Measurements from ENCODE around the gene PTPRD.

The PTPRD gene

DNA sequence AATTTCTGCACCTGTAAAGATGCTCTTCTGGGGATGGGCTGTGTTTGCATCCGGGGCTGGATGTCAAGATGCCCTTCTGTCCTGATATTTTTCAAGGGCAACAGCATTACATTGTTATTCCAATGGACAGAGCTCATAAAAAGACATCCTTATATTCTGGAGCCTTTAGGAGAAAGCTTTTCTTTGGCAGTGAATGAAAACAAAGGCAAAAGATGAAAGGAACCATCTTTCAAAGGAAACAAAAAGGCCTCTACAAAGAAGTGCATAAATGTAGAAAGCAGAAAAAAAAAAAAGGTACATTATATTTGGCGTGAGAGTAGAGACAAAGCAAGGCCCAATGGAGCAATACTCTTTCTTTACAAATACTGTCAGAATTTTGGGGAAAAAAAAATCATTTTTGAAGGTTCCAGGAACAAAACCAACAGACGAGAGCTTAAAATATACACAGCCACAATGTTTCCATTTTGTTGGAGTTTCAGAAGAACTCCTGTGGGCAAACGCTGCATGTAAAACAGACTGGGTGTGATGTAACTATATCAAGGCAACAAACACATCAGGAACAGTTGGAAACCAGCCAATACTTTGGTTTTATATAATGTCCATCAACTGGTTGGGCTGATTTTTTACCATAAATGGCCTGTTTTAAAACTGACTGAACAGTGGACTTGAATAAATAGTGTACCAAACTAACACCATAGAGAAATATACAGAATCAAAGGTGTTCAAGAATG lies 1927.7 kb downstream of the PTPRD start:
- peak in 1 of 2 experiments; percentile 4 for DNase-seq (ENCODE audit: low read depth in 2 of 2)

DNA sequence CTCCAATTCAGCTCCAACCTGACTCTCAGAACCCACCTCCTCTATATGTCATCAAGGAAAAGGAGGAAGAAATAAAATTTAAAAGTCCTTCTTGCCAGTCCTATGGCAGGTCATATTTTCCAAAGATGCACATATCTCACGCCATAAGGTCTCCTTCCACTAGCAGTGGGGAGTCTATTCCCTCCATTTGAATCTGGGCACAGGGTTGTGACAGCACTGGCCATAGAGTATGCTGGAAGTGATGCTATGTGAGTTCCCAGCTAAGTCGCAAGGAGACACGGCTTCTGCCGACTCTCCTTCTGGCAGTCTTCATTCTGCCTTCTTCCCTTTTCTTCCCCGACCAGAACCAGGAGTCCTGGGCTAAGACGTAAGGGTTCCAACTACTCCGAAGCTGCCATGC lies 1929.3 kb downstream of the PTPRD start:
- no peak for DNase-seq (ENCODE audit: low read depth in 2 of 2)

DNA sequence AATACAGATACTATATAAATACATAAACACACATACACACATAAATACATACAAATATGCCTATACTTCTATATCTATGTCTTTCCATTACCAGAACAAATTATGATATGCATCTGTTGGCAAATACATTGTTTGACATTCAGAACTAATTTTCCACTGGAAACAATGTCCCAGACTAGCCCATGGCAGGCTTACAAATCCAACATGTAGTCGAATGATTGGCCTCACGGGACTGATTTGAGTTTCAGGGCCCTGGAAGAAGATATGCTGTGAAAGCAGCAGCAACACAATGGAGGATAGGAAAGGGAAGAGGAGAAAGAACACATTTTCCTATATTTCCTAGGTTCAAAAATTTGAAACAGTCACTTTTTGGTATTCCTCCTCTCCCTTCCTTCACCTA lies 1932.1 kb downstream of the PTPRD start:
- DNase-seq (ENCODE audit: low read depth in 2 of 2): no peak

DNA sequence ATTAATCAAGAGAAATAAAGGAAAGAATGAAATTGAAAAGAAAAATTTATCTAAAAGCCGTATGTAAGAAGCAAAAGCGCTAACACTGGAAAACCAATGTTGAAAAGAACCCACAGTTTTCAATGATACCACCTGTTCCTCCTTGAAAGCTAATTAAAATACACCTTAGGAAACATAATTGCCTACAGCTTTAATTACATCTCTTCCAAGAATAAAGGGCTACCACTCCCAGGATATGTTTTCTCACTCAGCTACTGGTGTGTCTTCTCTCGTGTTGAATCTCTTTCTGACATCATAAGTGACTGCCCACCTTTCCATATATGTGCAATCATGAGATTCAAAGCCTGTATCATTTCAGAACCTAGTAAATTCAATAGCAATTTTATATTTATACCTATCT lies 1932.6 kb downstream of the PTPRD start:
- no peak for DNase-seq (ENCODE audit: low read depth in 2 of 2)

DNA sequence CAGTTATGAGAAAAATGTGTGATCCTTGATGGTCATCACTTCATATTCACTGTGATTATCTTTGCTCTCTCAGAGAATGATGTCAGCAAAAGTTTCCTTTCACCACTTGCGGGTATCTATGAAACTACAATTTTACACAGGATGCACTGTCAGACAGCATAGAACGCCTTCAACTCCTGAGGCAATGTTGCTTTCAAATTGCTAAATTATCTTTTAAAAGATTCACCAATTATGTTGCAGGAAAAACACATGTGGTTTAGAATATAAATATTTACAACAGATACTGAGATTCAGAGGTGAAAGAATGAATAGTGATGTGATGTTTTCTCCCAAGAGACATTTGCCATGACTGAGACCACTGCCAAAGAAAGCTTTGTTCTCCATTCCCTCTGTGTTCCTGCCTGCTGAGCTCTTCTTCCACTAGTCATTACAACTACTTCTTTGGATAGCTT lies 1933.4 kb downstream of the PTPRD start:
- DNase-seq (ENCODE audit: low read depth in 2 of 2): peak in 1 of 2 experiments; percentile 20

DNA sequence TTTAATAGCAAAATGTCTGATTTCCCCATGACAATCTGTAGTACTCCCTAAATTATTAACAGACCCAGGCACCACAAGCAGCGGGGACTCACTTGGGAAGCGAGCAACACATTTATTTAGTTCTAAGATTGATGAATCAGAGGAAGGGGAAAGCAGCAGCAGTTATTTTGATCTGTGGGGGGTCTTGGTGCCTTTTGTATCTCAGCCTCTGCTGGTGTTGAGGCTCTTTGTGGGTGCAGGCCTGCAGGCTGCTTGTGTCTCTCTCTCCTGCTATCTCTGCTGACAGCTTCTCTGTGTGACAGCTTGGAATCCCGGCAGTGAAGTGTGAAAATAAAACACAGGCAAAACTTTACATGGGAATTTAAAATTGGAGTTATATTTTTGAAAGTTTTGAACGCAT lies 1935.1 kb downstream of the PTPRD start:
- peak in 1 of 2 experiments; percentile 6 for DNase-seq (ENCODE audit: low read depth in 2 of 2)

DNA sequence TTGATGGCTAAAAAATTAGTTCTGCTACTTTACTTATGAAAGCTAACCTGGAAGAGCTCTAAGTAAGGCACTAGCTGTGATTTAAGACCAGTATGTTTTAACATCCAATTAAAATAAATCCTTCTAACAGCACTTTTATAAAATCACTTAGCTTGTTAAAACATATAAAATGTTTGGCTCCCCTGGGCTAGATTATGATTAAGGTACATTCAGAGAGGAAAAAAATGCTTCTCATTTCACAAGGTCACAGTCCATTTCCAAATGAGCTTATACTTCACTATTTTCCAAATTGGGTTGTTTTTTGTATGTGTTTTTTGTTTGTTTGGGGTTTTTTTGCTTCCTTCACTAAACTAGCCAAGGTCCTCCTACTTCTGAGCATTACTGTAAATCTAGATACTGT lies 1938.3 kb downstream of the PTPRD start:
- no peak for DNase-seq (ENCODE audit: low read depth in 2 of 2)

DNA sequence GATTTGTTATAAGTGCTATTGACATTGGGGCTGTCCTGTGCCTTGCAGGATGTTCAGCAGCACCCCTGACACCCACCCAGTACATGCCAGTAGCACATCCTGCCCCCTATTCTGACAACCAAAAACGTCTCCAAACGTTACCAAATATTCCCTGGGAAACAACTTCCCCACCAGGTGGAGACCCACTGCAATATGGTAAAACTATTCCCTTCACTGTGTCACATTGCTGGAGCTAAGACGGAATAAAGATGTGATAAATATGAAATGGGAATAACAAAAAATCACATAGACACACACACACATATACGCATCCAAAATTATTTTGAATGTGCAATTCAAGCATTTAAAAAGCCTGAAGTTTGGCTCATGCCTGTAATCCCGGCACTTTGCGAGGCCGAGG lies 1939.0 kb downstream of the PTPRD start:
- DNase-seq (ENCODE audit: low read depth in 2 of 2): no peak

DNA sequence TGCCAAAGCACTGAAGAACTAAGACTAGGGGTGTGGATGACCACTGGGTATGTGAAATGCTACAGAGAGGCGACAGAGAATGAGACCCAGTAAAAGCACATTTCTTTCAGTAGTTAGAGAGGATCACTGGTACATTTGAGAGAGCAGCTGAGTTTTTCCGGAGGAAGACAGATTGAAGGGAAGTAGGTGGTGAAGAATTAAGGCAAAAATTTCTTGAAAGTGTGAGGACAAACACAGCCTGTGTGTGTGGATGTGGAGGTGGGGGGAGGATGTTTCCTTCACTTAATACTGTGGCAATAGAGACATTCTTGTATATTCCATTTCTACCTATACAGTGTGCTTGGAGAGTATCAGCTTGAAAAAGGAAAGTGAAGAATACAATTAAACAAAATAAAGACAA lies 1942.1 kb downstream of the PTPRD start:
- no peak for DNase-seq (ENCODE audit: low read depth in 2 of 2)

DNA sequence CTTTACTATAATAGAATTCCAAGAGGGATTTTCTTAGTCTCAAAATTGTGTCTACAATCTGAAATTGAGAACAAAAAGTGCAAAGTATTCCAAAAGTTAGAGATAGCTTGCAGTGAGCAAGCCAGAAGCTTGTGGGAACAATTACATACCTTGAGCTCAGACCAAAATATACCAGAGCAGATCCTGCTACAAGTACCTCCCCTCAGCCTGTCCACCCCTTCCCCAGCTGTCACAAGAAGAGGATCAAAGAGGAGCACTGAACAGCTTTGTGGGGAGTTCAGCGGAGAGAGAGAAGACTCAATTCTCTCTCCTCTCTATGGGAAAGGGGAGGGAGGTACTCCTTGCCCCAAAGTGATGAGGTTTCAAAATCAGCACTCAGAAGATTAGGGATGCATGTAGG lies 1944.1 kb downstream of the PTPRD start:
- no peak for DNase-seq (ENCODE audit: low read depth in 2 of 2)

DNA sequence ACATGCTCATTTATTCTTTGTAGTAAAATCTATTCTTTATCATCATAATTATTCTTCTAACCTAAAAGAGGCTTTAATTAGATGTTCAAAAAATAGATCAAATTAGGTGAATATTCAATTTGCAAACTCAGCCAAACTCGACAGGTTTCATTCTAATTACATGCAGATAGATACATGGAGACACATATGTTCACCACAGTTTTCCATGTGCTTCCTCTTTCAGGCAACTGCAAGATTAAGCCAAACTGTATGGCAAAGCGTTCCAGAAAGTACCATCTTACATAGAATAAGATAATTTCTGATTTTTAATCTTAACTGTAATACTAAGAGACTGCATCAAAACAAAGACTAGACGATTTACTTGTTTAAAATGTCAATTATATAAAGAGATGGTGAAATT lies 1944.6 kb downstream of the PTPRD start:
- DNase-seq (ENCODE audit: low read depth in 2 of 2): no peak

DNA sequence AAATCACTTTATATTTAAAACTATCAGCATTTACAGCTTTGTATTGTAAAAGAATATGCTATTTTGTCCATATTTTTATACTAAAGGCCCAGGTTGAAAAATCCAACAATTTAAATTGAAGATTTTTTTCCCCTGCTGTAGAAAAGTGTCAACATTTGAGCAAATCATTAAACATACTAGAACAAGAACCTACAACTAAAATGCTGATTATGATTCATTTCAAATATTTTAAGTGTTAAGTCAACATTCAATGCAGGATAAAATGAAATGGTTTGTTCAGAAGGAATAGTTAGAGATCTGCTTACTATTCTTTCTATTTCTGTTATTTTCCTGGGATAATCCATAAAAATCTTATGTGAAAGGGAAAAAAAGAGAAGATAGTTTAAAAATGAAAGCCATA lies 1946.7 kb downstream of the PTPRD start:
- DNase-seq (ENCODE audit: low read depth in 2 of 2): no peak

DNA sequence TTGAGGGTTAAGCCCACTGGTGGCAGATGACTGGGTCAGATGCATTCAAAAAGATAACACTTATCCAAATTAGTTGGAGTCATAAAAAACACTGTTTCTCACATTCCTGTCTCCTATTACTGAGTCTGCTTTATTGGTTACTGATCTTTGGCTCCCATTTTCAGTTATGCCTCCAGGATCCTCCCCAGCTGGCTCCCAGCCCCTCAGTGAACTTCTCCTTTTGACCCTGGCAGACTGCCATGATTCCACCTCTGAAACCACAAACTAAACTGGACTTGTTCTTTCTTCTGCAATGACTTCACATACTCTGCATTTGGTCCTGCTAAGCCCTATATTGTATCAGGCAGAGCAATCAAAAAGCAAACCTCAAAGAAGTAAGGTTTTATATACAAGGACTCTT lies 1952.4 kb downstream of the PTPRD start:
- DNase-seq (ENCODE audit: low read depth in 2 of 2): peak; percentile 60 to 69

DNA sequence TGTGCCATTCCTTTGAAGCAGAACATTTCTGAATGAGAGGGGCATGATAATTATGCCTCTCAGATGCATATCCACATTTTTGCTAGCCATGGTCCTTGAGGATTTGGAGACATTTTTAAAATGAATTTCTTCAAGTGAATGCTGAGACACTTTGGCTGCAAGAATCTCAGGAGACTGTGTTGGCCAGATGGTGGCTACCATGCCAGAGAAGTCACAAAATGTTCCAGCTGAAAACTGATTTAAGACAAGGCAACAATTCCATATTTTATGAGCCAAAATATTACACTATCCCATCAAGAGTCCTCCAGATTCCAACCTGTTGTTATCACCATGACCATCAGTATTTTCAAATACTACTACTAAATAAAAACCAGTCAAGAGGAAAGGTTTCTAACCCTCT lies 1953.7 kb downstream of the PTPRD start:
- no peak for DNase-seq (ENCODE audit: low read depth in 2 of 2)

DNA sequence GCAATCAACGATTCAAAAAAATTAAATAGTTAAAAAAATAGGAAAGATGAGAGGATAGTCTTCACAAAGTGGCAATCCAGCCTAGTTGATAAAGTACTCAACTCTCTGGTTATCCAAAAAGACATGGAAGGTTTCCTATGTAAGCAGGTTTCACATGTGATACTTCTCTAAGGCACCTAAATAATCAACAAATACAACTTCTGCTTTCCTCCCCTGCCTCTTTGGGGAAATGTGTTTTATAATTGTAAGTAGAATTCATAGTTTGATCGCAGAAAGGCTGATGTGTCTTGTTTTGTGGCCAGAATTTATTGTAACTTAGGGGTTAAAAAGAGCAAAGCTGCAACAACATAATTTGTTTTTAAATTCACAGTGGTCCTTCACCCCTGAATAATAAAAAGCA lies 1957.7 kb downstream of the PTPRD start:
- no peak for DNase-seq (ENCODE audit: low read depth in 2 of 2)

DNA sequence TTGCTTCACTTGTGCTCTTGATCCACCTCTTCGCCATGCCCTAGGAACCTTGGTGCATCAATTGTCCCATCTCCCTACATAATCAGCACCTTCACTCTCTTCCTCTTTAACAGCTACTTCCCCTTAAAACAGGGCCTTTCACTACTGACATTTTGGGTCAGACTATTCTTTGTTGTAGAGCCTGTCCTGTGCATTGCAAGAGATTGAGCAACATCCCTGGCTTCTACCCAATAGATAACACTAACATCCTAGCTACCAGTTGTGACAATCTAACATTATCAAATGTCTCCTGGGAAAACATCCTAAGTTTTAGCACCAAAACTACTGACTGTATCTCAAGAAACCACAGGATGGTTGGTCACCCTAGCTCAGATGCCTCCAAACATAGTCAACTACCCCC lies 1958.9 kb downstream of the PTPRD start:
- DNase-seq (ENCODE audit: low read depth in 2 of 2): no peak

DNA sequence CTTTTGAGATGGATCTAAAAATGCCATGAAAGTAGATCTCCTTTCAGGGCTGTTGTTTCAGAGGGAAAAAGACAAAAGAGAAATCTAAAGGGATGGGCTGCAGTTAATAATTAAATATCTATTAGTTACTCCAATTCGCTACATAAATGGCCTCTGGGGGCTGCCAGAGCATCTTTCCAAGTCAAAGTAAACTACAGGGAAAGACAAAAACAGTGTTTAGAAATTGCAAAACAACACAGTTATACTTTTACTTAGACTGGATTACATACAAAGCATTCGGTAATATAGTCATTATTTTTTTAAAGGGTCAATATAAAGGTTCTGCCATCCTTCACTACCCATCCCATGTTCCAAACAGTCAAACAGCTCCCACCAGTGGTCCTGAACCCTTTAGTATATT lies 1959.7 kb downstream of the PTPRD start:
- no peak for DNase-seq (ENCODE audit: low read depth in 2 of 2)

DNA sequence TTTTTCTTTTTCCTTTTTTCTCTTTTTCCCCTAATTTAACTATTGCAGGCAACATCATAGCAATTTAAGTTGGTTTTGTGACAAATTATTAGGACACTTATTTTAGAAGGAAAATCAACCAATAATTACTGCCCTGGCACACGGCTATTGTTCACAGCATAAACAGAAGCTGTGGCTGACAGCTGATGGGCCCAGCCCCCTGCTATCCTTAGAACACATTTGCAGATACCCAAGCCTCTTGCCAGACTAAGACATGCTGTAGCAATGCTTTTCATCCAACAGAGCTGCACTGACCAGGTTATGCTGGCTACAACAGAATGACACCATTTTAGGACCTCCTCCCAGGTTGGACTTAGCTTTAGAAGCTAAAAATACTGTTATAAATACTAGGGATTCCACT lies 1960.5 kb downstream of the PTPRD start:
- no peak for DNase-seq (ENCODE audit: low read depth in 2 of 2)

DNA sequence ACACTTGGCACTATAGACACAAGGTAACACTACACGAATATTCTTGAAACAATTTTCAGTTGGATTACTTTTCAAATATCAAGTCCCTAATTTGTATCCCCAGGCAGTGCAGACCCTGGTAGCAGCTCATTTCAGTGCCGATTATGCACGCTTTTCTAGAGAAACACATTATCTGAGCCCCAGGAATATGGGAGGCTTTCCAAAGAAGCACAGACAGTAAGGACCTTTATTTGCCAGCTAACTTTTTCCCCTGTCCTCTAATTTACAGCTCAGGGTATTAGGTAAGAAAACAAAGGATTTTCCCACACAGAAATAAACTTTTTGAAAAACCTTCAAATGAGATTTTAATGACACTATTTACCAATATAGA lies 1961.0 kb downstream of the PTPRD start:
- DNase-seq (ENCODE audit: low read depth in 2 of 2): no peak

DNA sequence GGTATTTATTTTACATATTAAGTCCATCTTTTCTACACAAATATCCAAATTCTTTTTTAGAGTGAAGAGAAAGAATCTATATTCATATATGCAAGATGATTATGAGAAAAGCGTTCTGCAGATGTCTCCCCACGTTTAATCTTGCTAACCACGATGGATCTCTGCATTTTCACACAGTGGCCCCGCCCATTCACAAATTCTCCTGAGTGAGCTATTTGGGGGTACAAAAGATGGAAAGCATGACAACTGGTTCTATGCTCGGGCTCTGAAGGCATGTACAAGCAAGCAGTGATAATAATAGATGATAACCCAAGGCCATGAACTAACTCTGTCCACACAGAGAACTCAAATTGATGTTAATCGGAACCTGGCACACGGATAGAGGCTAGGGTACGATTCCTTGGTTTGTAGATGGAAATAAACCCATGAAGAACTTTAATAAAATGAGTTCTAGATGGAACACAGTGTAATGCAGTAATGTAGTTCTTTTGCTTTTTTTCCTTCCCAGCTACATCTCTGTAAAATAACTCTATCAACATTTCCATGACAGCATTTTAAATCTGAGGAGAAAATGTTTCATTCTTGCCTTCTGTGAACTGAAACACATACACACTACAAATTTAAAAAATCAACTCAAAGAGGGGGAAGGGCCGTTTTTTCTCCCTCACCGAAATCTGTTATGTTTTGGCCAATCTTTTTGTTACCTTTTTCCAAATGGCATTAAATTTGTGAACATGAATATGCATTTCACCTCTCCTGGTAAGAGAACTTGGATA lies 1961.5 kb downstream of the PTPRD start:
- no peak for DNase-seq (ENCODE audit: low read depth in 2 of 2)

DNA sequence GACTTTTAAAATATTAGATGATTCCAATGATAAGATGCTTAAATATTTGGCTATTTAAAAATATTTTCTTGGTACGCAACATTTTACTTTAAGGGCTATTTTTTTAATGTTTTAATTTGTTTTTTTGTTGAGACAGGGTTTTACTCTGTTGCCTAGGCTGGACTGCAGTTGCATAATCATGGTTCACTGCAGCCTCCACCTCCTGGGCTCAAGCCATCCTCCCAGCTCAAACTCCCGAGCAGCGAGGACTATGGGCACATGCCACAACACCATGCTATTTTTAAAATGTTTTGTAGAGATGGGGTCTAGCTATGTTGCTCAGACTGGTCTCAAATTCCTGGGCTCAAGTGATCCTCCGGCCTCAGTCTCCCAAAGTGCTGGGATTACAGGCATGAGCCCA lies 1963.0 kb downstream of the PTPRD start:
- DNase-seq (ENCODE audit: low read depth in 2 of 2): no peak

DNA sequence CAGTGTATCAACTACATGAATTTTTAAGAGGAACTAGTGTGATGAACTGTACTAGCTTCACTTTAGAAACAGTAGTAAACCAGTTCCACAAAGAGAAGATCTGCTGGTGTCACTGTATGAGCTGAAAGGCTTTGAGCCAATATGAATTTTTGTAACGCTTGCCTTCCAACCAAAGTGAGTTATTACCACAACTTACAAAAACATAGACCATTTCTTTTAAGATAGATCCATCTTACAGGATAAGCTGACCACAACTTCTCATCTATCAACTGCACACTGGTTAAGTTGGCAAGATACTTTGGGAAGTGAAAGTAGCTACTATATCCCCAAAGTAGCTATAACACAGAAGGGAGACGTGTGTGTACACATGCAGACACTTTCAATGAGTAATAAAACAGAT lies 1963.6 kb downstream of the PTPRD start:
- DNase-seq (ENCODE audit: low read depth in 2 of 2): no peak

DNA sequence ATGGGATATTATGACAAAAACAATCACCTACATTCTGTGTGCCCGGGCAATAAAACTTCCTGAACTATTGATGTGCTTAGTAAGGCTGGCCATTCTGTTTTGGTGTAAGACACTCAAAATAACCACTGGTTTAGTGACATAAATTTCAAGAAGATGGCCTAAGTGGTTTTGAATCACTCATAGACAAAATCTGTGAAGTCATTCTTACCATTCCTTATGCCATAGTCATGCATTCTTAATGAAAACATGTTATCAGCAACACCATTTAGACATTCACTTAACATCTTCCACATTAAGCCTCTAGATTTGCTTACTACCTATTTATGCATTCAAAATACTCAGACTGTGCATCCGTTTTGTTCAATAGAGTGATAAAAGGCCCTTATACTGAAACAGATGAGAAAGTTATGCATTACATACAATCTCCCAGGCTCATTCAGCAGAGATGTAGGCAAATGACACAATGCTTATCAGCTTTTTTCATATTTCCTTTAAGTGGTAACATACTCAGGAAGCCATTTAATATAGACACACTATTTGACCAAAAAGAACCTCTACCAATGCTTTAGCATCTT lies 1964.4 kb downstream of the PTPRD start:
- DNase-seq (ENCODE audit: low read depth in 2 of 2): peak; percentile 48 to 50
